HEK293 (cell line): Measurements from ENCODE around the gene LTV1.

ENCODE experiments used
- CTCF ChIP-seq: fragments of 450-650 bp; formaldehyde crosslinking; IDR thresholded peaks from 2 replicates; pipeline ENCODE4 v1.5.1; 2016; ENCODE audit warnings: missing biosample characterization, missing genetic modification characterization
- EGR2 ChIP-seq: fragments of 450-650 bp; formaldehyde crosslinking; IDR thresholded peaks from 2 replicates; pipeline ENCODE4 v1.5.1; 2016; ENCODE audit warnings: low read depth, missing biosample characterization, missing genetic modification characterization
- REST ChIP-seq: fragments of 450-650 bp; formaldehyde crosslinking; IDR thresholded peaks from 2 replicates; pipeline ENCODE4 v1.5.1; 2016; ENCODE audit warnings: missing biosample characterization, missing genetic modification characterization
- ZBTB7A ChIP-seq: fragments of 450-650 bp; formaldehyde crosslinking; IDR thresholded peaks from 2 replicates; pipeline ENCODE4 v1.5.1; 2016; ENCODE audit warnings: low read depth, missing biosample characterization, missing genetic modification characterization
- ZFP37 ChIP-seq: fragments of 450-650 bp; formaldehyde crosslinking; IDR thresholded peaks from 2 replicates; pipeline ENCODE4 v1.5.1; 2016; ENCODE audit warnings: missing biosample characterization, missing genetic modification characterization
- ZNF23 ChIP-seq: fragments of 450-650 bp; formaldehyde crosslinking; IDR thresholded peaks from 2 replicates; pipeline ENCODE4 v1.5.1; 2016; ENCODE audit warnings: missing biosample characterization, missing genetic modification characterization, borderline replicate concordance
- ZNF350 ChIP-seq: fragments of 450-650 bp; formaldehyde crosslinking; IDR thresholded peaks from 2 replicates; pipeline ENCODE4 v1.5.0; 2017; ENCODE audit warnings: missing biosample characterization, mild to moderate bottlenecking, missing genetic modification characterization
- ZNF623 ChIP-seq: fragments of 450-650 bp; formaldehyde crosslinking; IDR thresholded peaks from 2 replicates; pipeline ENCODE4 v1.5.1; 2016; ENCODE audit warnings: missing biosample characterization, missing genetic modification characterization
- ZNF629 ChIP-seq: fragments of 450-650 bp; formaldehyde crosslinking; IDR thresholded peaks from 2 replicates; pipeline ENCODE4 v1.5.1; 2017; ENCODE audit warnings: missing biosample characterization, missing genetic modification characterization
- ZNF76 ChIP-seq: fragments of 450-650 bp; formaldehyde crosslinking; IDR thresholded peaks from 2 replicates; pipeline ENCODE4; 2016; ENCODE audit warnings: low read depth, missing biosample characterization, missing genetic modification characterization, borderline replicate concordance
- TF ChIP-seq, protein P1 (sequence below): fragments of 450-650 bp; formaldehyde crosslinking; IDR thresholded peaks from 2 replicates; pipeline ENCODE4 v1.5.1; 2016; ENCODE audit warnings: missing biosample characterization, missing genetic modification characterization, low read depth
- TF ChIP-seq, protein P2 (sequence below): fragments of 450-650 bp; formaldehyde crosslinking; IDR thresholded peaks from 2 replicates; pipeline ENCODE4 v1.5.1; 2017; ENCODE audit warnings: missing biosample characterization, missing genetic modification characterization

DNA sequence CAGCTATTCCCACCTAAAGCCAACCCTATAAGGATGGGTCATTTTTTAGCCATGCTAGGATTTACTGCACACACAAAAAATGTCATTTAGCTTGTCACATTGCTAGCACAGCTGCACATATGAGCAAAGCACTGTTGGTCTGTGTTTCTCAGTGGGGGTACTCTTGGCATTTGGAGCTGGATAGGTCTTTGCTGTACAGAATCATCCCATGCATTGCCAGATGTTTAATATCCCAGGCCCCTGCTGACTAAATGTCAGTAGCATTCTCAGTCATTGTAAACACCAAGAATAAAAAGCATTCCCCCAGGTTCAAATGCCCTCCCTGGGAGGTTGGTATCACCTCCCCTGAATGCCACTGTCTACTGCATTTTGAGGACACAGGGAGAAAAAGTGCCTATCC, 14.6 kb upstream of the LTV1 start:
- TF ChIP-seq CTCF (tag by site-specific recombination) (no peak), ZNF623 (tag by site-specific recombination) (no peak), ZNF629 (tag by site-specific recombination) (no peak), ZNF23 (tag by site-specific recombination) (no peak), REST (tag by site-specific recombination) (no peak), ZNF76 (tag by site-specific recombination) (no peak), ZNF350 (tag by site-specific recombination) (no peak), ZBTB7A (no peak), ZFP37 (tag by site-specific recombination) (no peak), EGR2 (no peak)
- TF ChIP-seq, protein P1, sequence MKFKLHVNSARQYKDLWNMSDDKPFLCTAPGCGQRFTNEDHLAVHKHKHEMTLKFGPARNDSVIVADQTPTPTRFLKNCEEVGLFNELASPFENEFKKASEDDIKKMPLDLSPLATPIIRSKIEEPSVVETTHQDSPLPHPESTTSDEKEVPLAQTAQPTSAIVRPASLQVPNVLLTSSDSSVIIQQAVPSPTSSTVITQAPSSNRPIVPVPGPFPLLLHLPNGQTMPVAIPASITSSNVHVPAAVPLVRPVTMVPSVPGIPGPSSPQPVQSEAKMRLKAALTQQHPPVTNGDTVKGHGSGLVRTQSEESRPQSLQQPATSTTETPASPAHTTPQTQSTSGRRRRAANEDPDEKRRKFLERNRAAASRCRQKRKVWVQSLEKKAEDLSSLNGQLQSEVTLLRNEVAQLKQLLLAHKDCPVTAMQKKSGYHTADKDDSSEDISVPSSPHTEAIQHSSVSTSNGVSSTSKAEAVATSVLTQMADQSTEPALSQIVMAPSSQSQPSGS: no peak
- TF ChIP-seq, protein P2, sequence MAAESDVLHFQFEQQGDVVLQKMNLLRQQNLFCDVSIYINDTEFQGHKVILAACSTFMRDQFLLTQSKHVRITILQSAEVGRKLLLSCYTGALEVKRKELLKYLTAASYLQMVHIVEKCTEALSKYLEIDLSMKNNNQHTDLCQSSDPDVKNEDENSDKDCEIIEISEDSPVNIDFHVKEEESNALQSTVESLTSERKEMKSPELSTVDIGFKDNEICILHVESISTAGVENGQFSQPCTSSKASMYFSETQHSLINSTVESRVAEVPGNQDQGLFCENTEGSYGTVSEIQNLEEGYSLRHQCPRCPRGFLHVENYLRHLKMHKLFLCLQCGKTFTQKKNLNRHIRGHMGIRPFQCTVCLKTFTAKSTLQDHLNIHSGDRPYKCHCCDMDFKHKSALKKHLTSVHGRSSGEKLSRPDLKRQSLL (tag by site-specific recombination): no peak
